Suppressor macrophage treated with lipopolysaccharide for 1 hour (primary cell): Measurements from ENCODE around the gene NADSYN1.
"Not testable (repeated sequence)": the region's sequence is repeated elsewhere in the genome, so short reads cannot be mapped to it uniquely, and the experiment has no call there.

Source experiments
- DNase-seq, 3 donors: peaks; one replicate each; pipeline ENCODE4 v3.0.0-alpha.2; 2020 to 2022

The NADSYN1 gene

DNA sequence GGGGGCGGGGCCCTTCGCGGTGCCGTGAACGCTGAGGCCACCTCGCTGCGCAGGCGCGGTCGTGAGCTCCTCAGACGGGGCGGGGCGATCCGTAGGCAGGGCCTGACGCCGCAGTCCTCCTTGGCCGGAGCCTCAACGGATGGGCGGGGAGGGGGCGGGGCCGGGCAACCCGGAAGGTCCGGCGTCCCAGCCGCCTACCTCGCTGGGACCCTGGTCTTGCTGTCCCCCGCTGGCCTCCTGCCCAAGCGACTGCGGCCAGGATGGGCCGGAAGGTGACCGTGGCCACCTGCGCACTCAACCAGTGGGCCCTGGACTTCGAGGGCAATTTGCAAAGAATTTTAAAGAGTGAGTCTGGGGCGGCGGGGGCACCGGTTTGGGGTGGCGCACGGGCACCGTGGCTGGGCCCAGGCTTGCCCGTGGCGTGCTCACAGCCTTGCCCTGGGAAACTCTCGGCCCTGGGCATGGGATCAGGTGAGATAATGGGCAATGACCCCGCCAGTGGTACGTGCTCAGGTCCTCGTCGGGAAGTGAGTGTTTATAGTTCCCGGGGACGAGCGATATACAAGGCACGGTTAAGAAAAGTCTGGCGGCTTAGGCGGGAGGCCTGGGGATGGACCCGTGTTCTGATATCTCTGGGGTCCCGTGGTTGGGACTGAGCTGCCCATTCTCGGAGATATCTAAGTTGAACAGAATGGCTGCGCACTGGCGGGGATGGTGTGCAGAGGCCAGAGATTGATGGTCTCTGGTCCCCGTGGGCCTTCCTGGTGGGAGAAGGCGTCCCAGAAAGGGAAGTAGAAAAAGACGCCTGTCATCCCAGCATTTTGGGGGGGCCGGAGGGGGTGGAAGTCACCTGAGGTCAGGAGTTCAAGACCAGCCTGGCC is at the start of gene NADSYN1:
TSS of gene NADSYN1 (plus strand) at position 167 of the 881 bp plus-strand sequence. CDS start at position 261, 94 bp downstream.
- peak; percentile 98 to 99 (median 99) for DNase-seq

DNA sequence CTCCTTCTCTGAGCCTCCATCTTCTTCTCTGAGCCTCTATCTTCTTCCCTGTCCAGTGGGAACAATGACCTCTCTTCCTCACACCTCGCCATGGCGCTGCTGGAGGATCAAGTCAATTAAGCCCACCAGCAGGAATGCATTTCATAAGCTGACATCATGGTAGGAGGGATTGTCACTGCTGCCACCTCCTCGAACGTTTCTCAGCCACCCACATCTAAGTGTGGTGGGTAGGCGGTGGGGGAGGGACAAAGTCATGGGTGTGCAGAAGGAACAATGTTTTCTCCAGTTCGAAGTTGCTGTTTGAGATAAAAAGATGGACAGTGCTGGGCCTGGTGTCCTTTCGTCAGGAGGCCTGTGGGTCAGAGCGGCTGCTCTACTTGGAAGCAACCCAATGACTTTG is 48.8 kb upstream of the NADSYN1 start:
- no peak for DNase-seq

DNA sequence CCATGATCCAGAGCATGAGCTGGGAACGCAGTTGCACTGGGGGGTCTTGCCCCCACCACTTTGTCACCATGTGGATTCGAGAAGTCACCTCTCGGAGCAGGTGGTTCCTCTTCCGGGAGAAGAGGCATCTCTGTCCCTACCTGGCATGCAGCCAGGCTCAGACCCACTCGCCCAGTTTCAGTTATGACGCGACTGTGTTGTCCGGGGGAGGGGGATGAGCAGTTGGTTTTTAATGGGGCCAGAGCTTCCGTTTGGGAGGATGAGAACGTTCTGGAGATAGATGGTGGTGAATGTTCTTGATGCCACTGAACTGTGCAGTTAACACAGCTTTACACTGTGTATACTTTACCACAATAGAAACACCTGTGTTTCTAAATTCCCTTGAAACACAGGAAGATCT is 46.3 kb upstream of the NADSYN1 start:
- DNase-seq = no peak

DNA sequence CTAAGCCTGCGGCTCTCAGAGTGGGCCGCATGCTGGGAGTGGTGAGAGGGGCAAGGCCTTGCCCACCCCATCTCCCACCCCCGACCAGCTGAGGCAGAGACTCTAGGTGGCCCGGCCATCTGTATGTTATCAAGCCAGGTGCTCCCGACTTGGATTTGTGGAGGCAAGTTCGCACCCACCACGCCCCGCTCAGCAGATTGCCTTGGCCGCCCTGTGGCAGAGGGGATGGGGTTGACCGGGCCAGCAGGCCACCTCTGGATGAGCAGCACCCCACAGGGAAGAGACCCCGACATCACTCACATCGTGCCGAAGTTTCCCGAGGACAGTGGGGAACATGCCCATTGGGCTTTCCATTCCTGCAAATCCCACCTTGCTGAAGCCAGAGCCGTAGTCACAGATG is 45.6 kb upstream of the NADSYN1 start:
- DNase-seq = no peak

DNA sequence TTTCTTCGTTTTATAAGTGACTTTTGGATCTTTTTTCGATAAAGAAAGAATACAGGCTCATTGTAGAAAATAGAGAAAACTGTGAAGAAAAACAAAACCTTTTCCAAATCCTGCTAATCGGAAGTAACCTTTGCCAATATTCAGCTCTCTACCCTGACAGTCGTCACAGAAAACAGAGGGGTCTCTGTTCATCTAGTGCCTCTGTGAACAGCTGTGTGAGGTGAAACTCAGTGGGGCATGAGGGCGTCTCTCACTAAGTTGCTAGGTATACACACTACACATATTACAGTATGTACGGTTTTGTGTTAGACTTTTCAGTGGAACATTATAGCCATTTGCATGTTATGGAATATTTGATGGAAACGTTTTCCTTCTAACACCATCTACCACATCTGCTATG is 44.2 kb upstream of the NADSYN1 start:
- no peak for DNase-seq

DNA sequence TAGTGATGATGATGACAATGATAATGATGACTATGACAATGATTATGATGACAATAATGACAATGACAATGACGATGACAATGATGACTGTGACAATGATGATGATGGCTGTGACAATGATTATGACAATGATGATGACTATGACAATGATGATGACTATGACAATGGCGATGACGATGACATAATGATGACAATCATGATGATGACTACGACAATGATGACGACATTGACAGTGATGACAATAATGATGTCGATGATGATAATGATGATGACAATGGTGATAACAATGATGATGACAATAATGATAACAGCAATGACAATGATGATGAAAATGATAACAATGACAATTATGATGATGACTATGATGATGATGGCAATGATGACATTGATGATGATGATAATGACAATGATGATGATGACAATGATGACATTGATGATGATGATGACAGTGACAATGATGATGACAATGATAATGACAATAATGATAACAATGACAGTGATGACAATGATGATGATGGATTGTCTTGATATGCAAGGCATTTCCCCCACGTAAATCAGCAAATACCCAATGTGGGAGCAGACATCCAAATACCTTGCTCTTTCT is 42.5 kb upstream of the NADSYN1 start:
- DNase-seq = peak in 1 of 3 donors; percentile 2

DNA sequence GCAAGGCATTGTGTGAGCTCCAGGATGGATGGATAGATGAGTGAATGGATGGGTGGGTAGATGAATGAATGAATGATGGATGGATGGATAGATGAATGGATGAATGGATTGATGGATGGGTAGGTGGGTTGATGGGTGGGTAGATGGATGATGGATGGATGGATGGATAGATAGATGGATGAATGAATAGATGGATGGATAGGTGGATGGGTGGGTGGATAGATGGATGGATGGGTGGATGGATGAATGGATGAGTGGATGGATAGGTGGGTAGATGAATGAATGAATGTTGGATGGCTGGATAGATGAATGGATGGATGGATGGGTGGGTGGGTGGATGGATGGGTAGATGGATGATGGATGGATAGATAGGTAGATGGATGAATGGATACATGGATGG is 38.4 kb upstream of the NADSYN1 start:
- DNase-seq = no peak

DNA sequence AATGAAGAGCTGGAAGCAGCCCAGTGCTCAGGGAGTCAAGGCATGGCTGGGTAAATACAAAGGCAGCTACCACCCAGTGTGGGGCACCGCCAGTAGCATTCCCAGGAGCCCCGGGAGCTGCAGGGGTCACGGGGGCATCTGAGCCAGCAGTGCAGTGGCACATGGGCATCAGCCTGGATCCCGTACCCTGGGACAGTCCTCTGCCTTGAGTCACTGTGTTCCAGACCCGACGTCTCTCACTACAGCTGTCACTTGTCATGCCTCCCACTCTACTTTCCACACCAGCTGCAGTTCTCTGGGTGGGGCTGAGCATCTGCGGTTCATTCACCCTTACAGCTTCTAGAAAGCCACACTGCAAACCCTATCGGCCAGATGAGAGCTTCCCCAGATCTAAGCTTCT is 34.4 kb upstream of the NADSYN1 start:
- DNase-seq = no peak

DNA sequence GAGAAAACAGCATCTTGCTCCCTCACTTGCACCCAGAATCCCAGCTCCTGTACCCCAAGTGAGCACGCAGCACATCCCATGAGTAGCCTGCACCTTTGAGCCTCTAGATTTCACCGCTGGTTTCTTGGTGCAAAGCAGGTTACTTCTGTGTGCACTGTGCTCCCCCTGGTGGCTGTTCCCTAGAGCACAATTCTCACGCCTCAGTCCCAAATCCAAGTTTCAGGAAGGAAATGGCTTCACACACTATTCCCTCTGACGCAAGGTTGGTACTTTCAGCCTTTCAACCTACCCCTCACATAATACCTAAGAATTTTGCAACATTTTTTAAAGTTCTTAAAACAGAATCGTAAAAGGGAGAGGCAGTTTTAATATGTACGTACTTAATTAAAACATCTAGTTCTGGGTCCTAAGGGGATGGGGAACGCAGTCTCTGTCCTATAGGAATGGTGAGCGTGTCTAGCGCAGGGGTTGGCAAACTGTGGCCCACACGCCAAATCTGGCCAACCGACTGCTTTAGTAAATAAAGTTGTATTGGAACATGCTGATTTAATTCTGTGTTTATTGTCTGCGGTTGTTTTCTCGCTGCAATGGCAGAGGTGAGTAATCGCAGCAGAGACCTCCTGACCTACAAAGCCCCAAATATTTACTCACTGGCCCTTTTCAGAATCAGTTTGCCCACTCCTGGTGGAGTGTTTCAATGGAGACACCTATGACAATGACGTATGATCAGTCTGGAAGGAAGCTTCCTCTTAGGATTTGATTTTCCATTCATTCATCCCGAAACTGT is 32.4 kb upstream of the NADSYN1 start:
- DNase-seq = peak; percentile 48 to 69 (median 62)

DNA sequence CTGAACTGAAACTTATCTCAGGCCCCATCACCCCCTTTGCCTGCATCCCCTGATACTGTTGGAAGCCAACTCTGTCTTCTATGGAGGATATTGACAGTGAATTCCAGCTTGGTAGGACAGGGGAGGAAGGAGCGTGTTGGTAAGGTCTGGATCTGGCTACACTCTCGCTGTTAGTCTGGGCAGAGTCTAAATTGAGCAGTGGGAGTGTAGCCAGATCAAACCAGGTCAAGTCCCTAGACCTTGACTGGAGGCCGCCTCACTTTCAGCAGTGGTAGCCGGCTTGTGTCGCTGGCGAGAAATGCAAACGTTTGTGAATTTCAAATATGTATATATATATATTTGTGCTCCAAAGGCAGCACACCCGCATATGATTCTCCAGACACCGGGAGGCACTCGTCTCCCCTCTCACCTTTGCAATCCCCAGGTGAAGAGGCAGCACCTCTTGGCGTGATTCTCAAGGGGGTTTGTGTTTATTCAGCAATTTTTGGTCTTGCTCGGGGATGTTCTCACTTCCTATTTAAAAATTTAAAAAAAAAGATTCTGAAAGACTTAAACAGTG is 31.5 kb upstream of the NADSYN1 start:
- no peak for DNase-seq

DNA sequence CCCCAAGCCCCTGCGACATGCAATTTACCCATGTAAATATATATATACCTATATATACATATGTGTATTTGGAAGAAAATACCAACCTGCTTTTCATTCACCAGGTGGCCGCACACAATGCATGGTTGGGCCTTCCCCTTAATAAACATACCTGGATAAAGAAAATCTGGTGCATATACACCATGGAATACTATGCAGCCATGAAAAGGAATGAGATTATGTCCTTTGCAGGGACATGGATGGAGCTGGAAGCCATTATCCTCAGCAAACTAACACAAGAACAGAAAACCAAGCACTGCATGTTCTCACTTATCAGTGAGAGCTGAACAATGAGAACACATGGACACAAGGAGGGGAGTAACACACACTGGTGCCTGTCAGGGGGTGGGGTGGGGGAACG is 30.7 kb upstream of the NADSYN1 start:
- DNase-seq = not testable (repeated sequence)

DNA sequence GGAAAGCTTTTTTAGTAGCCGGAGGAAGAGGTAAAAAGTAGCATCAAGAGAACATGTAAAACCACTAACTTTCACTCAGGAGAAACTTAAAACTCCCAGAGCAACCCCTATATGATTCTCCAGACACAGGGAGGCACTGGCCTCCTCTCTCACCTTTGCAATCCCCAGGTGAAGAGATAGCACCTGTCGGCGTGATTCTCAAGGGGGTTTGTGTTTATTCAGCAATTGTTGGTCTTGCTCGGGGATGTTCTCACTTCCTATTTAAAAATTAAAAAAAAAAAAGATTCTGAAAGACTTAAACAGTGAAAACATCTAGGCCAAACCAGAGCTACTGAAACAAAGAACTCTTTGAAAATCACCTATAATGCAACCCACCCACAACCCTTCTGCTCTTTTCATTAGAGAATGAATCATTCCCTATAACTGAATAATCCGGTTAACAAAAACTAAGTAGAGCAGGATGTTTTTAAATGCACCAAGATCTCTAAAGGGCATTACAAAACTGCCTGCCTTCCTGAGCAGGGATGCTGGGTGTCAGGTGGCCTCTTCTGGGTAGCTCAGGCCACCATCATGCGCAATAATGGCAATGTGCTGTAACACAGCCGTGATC is 29.7 kb upstream of the NADSYN1 start:
- no peak for DNase-seq

DNA sequence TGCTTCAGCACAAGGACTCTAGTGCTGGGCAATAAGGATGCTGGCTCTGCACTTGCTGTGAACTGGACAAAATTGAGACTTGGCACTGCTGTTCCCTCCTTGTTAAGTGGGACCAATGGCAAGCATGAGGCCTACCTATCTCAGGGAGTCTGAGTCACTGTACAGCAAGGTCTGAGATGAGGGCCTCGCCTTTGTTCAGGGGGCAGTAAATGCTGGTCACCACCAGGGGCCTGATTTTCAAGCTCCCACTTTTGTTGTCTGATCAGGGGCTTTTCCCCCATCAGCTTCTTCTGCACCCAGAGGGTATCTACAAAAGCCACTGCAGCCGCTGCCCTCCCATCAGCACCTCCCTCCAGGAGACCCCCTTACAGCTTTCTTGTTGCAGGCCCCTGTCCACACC is 27.6 kb upstream of the NADSYN1 start:
- DNase-seq = no peak

DNA sequence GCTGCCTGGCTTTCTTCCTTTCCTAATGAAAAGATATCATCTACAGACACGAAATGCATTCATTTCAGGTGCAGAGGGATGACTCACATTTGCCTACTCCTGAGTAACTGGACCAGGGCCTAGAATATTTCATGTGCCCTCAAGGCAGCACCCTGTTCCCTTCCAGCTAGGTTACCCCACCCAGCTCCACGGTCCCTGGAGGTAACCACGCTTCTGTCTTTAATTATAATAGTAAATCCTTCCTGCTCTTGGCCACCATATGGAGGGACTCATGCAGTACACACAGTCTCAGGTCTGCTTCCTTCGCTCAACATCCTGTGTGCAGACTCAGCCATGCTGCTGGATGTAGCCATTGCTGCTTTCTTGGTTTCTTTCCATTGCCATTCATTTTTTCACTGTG is 27.1 kb upstream of the NADSYN1 start:
- no peak for DNase-seq

DNA sequence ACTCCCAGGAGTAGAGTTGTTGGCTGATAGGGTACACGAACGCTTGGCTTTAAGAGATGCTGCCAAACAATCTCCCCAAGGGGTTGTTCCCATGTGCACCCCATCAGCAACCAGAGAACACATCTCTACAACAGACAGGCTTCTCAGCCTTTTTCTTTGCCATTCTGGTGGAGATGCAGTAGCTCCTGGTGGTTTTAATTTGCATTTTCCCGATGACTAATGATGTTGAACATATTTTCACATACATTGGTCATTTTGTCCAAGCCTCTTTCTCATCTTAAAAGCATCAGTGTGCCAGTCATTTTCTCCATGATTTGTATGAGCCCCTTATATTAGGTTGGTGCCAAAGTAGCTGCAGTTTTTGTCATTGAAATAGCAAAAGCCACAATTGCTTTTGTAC is 26.6 kb upstream of the NADSYN1 start:
- no peak for DNase-seq

DNA sequence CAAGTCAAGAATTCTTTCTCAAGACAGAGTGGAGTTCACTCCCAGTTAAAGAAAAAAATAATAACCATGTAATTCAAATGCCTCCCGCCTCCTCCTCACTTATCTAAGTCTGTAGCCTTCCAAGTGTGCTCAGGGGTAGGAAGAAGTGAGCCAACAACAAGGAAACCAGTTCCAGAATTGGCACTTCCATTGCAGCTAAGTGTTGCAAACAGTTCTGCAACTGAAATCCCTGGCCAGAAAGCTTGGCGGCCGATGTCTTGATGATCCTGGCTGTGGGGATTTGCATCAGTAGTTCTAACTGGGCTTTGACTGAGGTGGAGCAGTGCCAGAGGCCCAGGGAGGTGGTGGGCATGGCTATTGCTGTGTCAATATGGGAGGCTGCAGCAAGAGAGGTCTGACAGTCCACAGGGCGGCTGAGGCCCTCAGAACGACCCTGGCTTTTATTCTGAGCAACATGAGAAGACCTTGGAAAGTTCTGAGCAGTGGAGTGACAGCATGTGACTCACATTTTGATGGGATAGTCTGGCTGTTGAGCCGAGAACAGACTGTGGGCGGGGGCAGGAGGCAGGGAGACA is 24.1 kb upstream of the NADSYN1 start:
- DNase-seq = no peak

DNA sequence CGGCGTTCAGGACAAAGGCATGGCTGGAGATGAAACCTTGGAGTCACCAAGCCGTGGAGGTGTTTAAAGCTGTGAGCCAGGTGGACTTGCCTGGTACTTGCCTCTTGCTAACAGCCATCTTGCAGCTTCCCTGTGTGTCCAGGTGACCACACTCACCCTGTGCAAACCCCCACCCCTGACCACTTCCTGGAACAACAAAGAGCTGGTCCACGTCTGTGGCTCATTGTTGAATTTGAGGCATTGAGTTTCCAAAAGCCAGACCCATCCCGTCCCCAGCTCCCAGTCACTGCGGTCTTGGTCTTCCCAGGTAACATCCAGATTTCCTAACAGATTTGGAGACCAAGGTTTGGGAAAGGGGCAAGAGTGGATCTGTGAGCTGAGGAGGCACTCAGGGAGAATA is 23.3 kb upstream of the NADSYN1 start:
- no peak for DNase-seq

DNA sequence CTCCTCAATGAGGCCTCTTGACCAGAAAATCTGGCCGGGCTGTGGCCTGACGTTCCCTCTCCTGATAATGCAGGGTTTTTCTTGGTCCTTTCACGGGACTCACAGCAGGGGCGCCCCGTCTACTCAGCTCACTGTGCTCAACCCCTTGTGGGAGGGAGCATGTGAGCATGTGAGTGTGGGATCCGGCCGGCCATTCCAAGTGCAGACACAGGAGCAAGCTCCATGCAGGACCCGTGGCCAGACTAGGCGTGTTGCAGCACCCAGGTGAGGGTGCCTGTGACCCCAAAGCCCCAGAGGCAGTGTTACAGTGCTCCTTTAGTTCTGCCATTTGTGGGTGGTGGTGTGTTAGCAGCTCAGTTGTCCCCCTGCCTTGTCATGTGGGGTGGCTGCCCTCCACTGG is 22.8 kb upstream of the NADSYN1 start:
- no peak for DNase-seq

DNA sequence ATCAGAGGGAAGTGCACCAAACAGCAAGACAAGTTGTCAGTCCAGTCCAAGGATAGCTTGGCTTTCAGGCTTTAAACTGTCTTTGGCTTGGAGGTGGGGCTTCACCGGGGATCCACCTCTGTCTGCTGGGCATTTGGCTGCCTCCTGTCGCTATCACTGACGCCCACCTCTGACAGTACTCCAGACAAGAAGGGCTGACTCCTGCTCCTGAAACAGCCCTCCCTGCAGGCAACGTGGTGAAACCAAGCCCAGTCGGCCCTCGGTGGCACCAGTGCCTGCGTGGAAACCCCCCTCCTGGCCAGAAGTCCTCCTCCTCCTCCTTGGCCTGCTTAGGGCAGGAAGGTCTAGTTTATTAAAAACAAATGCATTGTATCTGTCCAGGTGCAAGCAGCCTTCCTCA is 21.7 kb upstream of the NADSYN1 start:
- no peak for DNase-seq

DNA sequence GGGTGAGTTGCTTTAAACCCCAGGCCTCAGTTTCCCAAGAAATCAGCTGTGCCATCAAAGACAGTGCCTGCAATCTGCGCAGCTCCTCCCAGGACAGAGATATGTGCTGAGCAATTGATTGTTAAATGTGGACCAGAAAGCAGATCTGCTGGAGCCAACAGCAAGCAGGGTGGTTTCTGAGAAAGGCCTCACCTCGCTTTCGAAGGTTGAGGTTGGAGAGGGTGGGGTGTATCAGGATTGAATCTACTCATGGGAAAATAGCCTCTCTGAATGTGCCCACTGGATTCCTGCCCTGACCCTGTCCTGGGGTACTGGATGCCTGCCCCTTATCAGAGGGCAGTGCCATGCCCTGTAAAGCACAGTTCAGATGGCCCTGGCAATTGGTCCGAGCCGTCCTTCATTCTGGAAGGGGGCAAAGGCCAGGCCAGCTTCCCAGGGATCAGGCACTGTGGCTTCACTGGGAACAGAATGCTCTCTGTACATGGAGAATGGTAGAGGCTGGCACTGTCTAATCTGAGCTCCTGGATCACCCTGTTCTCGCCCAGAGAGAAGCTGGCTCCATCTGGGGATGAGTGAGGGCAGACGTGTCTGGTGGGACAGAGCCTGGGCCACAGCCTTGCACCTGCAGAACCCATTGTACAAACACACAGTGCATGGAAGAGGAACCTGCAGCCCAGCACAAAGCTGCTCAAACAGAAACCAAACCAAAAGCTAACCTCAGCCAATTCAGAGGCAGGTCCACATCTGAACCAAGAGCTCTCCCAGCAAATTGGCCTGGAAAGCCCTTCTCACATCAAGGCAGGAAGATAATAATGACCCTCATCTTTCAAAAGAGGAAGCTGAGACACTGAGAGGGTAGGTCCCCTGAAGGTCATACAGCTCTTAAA is 20.0 kb upstream of the NADSYN1 start:
- DNase-seq = no peak

DNA sequence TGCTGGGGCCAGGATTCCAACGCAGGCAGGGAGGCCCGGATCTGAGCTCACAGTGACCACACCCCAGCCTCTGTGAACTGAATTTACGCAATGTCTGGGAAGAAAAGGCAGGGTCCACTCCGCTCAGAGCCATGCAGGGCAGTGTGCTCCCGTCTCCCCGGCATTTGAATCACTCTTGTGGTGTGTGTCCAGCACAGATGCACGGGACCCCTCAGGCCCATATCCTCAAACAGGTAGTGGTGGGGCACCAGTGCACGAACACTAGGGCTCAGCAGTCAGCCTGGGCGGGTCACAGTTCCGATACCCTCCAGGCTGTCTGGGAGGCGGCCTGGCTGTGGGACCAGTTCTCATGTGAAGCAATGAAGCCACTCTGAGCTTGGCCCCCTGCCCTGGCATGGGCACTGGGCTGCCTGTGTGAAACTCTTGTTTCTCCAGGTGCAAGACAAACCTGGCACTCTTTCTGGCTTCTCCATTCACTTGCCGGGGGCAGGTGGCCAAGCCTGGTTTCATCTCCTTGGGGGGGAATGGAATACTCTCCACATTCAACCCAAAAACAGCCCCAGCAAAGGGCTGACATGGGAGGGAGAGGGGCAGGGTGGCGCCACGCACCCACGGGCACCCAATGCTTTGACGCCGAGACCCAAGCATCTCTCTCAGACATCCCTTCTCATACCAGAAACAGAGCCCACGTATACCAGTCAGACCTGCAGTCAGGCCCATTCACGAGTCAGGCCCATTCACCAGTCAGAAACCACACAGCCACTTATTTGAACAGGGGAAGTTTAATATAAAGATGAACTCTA is 19.2 kb upstream of the NADSYN1 start:
- DNase-seq = no peak
